GM21619 (cell line): ENCODE results near the gene ARSK.
"Not testable (repeated sequence)": the region's sequence is repeated elsewhere in the genome, so short reads cannot be mapped to it uniquely, and the experiment has no call there.

Experiments
- ATAC-seq: cut with Tn5 transposase; IDR thresholded peaks from one replicate; pipeline ENCODE4 v1.9.1; 2021; ENCODE audit not compliant: unreplicated experiment

ARSK gene

DNA sequence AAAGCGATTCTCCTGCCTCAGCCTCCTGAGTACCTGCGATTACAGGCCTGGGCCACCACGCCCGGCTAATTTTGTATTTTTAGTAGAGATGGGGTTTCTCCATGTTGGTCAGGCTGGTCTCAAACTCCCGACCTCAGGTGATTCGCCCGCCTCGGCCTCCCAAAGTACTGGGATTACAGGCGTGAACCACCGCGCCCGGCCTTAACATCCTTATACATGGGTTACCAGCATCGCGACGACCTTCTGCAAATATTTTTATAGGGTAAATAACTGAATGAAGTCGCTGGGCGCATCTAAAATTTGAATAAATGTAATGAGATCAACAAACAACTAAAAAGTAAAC, 91.3 kb downstream of the ARSK start:
- not testable (repeated sequence) for ATAC-seq

DNA sequence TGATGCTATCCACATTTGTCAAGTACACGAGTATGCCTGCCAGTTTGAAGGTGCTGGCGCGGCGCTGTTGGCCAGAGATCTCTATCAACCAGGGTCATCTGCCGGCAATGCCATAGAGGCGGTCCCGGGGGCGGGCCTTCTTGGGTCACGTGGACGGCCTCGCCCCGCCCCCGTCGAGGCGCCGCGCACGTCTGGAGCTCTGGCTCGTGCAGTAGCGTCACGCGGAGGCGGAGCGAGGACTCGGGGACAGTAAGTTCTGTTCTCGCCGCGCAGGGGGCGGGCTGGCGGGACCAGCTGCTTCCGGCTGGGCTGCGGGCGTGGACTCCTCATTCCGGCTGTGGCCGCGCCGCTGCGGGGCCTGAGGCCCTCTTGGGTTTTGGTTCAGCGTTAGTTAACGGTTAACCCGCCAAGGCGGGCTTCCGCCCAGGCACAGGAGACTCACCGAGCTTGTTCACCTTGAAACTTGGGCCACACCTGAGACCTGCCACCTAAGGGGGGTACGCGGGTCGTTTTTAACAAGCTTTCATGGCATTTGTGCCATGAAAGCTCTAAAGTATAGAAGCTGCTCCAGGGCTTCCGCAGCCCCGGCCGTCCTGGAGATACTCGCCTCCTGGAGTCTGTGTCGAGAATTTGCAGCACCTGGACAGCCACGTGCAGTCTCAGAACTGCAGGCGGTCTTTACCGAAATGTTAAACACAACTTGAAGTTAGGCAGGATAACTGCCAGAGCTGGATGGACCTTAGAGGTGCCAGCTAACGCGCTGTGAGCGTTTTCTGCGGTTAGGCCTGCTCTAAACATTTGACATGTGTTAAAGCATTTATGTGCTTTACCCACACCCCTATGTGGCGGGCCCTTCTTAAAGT, 91.9 kb downstream of the ARSK start, which contains the start of gene RFESD:
Gene RFESD (plus strand): TSS at position 209 of the 863 bp plus-strand sequence. CDS start 5,495 bp downstream, outside the sequence.
- peak; percentile 95 for ATAC-seq

DNA sequence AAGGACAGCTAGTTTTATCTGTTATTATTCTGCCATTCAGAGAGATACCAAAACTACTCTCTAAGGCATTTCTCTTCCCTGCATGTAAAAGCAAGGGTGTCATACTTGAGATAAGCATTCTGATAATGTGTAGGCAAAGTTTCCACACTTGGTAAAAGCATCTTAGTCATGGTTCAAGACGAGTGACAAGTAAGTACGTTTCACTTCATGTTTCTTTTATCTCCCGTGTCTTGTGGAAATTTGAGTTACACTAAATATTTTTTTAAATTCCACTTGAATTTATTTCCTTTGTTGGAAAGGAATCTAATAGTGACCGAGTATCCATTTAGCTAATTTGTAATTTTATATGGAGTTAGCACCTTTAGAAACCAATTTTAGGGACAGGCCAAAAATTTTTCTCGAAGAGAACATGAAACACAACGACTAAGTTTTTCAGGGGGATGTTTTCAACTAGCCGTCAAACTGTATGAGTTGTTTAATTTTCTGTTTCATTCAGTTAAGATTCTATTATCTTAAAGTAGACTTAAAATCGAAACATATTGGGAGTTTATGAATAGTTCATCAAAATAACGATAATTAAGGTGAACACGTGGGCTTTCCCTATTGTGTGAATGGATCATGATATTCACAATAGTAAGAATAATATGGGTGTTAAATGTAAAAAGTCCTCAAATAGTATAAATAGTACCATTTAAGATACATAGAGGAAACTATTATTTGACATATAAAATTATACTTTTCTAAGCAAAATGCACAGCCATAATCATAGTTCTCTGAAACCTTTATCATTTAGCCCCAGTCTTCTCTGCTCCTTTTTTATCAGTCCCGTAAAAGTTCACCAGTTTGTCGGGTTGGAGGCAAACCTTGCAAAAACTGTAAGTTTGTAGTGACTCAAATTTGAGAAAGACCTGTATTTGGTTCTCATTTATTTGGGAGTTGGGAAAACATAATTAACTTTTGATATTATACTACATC, 93.3 kb downstream of the ARSK start:
- ATAC-seq, result no peak

DNA sequence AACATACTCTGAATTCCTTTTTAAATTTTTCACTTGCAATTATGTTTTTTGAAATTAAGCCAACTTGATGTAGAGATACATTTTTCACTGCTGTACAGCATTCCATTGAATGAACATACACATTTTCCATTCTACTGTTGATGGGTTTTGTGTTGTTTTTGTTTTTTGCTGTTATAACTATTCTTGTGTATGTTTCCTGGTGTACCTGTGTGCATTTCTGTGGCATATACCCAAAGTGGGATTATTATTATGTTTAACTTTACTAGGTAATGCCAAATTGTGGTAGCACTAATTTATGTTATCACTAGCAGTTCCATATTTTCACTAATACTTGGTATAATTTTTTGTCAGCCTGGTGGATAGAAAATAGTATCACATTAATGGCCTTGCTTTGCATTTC, 94.4 kb downstream of the ARSK start:
- ATAC-seq, result no peak

DNA sequence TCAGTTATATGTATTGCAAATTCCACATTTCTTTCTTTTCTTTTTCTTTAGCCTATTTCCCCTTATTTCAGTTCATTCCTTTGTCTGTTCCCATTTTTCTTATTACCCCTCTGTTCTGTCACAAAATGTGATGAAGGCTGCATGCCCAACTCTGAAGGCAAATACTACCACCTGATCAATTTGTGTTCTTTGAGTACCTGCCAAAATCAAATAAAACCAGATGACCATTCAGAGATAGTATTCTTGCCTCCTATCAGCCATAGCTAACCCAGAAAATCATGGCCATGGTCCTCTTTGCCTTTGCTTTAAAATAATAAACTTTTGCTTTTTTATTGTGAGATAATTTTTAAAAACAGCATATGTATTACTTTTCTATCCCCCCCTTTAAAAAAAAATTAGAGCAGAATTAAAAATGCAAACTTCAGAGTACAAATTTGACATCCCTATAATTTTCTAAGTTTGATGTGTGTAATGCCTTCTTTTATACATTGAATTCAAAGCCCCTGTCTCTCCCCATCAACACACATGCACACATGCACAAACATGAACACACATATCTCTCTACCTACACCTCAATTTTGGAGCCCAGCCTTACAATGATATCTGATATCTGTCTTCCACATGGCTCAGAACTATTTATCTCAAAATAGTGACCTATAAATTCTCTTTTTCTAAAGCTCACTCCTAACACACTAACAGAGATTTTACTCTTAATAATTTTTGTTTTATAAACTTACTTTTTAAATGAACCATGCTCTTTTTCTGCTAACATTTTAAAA, 95.1 kb downstream of the ARSK start:
- no peak for ATAC-seq

DNA sequence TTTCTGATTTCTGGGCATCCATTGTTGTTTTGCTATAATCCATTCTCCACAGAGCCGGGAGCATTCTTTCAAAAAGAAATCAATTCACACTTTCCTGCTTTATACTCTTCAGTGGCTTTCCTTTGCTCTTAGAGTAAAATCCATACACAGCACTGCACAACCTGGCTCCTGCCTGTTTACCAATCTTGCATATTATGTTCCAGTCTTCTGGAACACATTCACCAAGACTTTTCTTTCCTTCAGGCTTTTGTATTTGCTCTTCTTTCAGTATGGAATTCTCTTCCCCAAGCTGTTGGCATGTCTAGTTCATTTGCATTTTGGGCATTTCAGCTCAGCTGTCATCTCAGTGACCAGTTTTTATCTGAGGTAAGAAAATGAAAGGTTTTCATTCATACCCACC, 97.9 kb downstream of the ARSK start:
- ATAC-seq, result no peak

DNA sequence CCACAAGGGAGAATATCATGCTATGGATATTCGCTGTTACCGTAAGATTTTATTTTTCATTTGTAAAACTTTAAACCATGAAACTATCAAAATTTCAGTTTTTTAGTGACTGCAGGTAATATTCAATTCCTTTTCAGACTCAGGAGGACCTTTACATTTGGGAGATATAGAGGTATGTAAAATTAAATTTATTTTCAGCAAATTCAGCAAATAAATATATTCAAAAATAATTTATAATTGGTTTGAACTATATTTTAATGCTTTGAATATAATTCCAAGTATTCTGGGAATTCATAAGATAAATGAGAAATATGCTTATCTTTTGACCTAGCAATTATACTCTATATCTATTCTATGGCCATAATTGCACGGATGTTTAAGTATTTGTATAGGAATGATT, 99.3 kb downstream of the ARSK start:
- no peak for ATAC-seq
